ENCODE measurements around the gene MAP3K6. TPM values are rescaled to one million over a fixed set of nuclear protein-coding genes. Genes with fewer than 3 reads are reported as not detected.
"Not testable (repeated sequence)": the region's sequence is repeated elsewhere in the genome, so short reads cannot be mapped to it uniquely, and the experiment has no call there.

Gene MAP3K6, protein sequence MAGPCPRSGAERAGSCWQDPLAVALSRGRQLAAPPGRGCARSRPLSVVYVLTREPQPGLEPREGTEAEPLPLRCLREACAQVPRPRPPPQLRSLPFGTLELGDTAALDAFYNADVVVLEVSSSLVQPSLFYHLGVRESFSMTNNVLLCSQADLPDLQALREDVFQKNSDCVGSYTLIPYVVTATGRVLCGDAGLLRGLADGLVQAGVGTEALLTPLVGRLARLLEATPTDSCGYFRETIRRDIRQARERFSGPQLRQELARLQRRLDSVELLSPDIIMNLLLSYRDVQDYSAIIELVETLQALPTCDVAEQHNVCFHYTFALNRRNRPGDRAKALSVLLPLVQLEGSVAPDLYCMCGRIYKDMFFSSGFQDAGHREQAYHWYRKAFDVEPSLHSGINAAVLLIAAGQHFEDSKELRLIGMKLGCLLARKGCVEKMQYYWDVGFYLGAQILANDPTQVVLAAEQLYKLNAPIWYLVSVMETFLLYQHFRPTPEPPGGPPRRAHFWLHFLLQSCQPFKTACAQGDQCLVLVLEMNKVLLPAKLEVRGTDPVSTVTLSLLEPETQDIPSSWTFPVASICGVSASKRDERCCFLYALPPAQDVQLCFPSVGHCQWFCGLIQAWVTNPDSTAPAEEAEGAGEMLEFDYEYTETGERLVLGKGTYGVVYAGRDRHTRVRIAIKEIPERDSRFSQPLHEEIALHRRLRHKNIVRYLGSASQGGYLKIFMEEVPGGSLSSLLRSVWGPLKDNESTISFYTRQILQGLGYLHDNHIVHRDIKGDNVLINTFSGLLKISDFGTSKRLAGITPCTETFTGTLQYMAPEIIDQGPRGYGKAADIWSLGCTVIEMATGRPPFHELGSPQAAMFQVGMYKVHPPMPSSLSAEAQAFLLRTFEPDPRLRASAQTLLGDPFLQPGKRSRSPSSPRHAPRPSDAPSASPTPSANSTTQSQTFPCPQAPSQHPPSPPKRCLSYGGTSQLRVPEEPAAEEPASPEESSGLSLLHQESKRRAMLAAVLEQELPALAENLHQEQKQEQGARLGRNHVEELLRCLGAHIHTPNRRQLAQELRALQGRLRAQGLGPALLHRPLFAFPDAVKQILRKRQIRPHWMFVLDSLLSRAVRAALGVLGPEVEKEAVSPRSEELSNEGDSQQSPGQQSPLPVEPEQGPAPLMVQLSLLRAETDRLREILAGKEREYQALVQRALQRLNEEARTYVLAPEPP (N-terminal part only)
- polyA plus RNA-seq (2013, experiment 1 of 2; ENCODE audit: insufficient read length): 23.6 TPM
- polyA plus RNA-seq (2013, experiment 2 of 2; ENCODE audit: insufficient read length): 25.2 TPM

DNA sequence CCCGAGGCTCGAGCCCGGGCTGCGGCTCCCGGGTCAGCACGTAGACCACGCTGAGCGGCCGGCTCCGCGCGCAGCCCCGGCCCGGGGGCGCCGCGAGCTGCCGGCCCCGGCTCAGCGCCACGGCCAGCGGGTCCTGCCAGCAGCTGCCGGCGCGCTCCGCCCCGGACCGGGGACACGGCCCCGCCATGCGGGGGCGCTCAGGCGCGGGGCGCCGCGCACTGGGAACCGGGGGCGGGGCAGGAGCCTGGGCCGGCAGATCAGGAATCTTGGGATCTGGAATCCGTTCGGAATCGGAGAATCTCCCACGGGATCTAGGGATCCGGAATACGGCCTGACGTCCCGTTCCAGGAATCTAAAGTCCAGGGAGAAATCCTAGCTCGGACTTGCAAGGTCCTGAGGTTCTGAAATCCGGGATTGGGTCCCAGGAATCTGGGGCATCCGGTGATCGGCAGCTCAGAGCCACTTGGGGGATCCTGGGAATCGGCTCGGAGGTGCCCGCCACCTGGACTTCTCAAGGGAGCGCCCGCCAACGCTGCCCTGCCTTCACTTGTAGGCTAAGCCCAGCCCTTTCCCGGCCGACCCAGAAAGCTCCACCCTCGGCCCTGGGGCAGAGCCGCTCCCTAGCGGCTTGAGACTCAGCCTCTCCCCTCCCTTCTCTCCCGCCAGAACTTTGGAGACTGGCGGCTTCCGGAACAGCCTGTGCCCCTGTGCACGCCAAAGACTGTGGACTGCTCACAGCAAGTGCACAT, at the start of gene MAP3K6:
TSS of gene MAP3K6 (minus strand) at position 551 of the 749 bp plus-strand sequence. CDS start at position 187, 364 bp downstream.
- DNase-seq: peak; percentile 73

DNA sequence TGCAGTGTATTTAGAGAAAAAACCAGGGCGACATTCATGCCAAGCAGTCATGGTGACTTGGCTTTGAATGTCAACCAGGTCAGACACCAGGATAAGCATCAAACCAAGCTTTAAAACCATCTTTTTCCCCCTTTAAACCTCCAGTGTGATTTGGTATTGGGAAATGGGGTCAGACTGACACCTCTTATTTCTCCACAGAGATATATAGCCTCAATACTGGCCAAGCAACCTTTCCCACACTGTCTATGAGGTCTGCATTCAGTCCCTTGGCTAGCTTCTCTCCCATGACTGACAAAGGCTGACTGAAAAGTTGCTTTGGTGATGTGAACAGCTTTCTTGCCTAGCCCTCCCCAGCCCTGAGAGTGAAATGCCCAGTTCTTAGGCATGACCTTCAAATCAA, 47.3 kb upstream of the MAP3K6 start:
- DNase-seq: no peak

DNA sequence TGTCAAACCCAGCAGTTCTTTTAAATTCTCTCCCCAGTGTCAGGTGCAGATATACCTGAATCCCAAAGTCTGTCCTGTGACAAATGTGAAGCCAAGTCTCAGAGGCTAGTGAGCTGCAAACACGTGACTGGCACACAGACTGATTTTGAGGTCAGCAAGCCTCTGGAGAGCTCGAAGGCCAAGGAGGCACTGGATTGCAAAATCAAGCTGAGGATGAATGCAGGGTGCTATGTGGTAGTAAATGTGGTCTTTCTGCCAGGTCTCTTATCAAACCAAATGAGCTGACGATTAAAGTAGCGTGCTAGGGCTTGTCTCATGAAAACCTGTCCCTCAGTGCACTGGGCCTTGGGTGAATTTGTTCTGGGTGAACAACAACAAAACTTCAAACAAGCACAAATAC, 46.2 kb upstream of the MAP3K6 start:
- no peak for DNase-seq

DNA sequence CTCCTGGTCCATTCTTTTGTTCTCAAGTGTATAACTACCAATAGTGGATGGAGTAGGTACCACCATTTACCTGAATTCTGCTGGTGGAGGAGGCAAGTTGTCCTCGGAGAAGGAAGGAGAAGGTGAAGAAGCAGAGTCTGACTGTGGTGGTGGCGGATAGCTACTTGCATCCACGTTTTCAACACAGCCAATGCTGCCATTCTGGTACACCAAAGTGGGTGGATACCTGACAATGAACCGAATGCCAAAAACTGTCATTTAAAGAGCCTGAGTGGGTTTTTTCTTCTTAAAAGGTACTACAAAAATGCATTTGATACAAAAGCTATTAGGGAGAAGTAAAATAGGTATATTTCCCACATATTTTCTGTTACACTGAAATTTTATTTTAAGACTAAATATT, 45.7 kb upstream of the MAP3K6 start:
- no peak for DNase-seq

DNA sequence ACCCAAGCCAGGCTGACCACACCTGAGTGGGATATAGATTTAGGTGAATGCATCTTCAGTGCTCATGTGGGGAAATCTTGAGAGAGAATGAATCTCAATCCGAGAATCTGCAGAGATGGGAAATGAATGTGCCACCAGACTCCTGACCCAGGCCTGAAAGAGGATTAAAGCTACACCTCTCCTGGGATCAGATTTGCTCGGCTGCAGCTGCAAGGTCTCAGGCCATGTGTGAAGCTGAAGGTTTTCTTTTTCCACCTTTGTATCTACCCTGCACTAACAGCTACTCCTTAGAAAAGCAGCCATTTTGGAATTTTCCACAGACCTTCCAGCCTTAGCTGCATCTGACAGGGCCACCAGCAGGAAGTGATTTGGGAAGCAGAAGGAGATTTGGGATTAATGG, 43.9 kb upstream of the MAP3K6 start:
- no peak for DNase-seq

DNA sequence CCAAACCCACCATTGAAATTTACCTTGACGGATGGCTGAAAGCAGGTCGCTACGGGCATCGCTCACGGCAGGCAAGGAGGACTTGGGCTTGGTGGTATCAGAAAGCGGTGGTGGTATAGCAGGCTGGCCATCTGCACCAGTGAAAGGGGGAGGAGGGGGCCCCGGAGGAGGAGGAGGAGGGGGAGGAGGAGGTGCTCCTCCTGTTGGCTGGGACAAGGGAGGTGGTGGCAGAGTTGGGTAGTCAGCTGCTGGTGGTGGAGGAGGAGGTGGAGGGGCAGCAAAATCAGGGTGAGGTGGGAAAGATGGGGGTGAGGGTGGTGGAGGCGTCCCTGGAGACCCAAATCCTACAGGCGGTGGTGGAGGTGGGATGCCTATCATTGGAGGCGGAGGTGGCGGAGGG, 42.9 kb upstream of the MAP3K6 start:
- DNase-seq: no peak

DNA sequence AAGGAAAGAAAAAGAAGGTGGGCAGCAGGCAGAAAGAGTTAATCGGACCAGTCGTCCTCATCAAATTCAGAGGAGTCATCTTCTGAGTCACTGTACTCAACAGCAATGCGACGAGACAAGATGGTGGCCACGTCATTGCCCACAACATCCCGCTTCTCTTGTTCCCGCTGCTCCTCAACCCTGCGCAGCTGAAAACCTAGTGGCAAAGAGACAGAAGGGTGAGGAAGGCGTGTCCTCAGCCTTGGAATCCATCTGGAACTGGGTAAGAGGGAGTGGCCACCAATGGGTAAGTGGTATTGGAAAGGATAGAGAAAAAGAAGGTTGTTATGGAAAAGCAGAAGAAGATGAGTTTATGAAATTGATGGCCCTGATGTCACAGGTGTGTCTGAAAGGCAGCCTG, 41.4 kb upstream of the MAP3K6 start:
- DNase-seq: no peak

DNA sequence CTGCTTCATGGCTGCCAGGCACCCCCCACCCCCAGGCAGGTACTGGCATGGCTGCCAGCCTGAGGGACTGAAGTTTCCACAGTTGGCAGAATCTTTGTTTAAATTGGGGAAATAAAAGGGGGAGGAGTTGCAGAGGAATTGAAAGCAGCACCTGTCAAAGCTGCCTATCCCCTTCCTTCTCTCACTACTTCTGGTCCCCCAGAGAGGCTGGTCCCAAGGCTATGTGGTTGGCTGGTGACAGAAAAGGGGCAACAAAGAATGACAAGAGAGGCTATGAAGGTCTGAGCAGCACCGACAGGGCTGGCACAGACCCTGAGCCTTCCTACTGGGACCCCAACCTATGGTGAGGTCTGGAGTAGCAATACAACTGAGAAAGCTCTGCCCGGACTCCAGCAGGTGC, 40.0 kb upstream of the MAP3K6 start:
- DNase-seq: not testable (repeated sequence)

DNA sequence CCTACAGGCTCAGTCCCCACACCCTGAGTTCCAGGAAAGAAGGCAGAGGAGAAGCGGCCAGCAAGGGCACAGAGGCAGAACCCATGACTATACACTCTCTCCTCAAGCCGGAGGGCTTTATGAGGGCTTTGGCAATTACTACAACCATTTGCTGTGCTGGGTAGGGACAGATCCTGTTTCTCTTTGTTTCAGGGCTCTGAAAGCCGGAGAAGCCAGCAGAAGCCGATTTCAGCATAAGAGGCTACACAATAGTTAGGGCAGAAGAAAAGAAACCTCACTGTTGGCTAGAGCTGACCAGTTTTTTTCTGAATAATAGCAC, 39.6 kb upstream of the MAP3K6 start:
- DNase-seq: no peak

DNA sequence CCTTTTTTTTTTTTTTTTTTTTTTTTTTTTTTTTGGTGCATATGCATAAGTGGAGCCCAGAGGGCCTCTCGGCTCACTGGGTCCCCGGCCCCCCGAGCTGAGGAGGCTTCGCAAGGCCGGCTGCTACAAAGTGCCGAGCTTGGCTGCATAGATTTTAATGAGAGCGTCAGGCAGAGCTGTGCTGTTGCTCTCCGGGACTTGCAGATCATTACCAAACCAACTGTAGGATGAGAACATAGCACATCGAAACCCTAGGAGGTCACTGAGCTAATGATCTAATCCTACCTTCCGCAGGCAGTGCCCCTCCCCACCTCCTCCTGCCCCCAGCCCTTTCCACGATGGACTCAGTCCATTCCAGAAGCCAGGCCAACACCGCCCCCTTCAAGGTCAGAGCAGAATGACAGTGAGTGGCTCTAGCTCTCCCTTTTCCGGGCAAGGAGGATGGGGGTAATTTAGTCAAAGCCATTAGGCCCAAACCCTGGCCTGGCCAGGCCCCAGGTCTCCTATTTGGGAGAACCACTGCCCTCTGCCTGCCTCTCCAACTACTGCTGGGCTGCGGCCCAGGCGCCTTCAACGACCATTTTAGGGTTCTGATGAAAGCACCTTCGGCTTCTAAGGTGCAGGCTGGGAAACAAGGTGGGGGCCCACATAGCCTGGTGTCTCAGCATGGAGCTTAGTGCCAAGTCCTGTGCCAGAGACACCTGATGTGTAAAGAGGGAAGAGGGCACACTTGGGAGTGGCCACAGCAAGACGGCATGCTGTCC, 39.0 kb upstream of the MAP3K6 start:
- not testable (repeated sequence) for DNase-seq

DNA sequence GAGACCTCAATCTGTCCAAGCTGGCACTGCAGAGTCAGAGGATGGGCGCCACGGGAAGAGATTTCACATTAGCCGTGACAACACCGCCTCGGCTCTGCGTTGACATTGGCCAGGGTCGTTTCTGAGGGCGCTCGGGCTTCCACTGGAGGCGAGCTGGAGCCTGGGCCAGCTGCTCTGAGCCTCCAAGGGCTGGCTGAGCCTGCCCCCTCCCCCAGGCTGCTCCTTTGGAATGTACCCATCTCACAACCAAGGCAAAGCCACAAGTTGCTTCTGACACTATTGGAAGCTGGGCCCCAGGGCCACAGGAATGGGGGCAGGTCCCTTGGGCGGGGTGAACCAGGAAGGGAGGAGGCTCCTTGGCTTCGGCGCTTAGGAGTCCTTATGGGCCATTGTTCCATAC, 38.3 kb upstream of the MAP3K6 start:
- peak; percentile 89 for DNase-seq

DNA sequence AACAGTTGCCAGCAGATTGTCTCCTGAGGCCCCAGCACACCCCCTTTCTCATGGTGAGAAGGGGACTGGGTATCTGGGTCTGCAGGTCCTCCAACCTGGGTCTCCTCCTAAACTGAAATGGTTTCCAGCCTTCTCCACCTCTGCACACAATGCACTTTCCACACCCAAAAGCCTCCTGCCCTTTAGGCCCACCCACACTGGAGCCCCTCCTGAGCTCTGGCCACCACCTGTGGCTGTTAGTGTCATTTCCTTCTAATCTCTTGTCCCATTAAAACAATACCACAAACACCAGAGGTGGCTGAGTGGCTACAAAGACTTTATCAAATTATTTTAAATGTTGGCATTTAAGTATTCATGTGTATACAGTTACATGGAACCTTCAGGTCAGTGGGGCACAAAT, 37.2 kb upstream of the MAP3K6 start:
- no peak for DNase-seq

DNA sequence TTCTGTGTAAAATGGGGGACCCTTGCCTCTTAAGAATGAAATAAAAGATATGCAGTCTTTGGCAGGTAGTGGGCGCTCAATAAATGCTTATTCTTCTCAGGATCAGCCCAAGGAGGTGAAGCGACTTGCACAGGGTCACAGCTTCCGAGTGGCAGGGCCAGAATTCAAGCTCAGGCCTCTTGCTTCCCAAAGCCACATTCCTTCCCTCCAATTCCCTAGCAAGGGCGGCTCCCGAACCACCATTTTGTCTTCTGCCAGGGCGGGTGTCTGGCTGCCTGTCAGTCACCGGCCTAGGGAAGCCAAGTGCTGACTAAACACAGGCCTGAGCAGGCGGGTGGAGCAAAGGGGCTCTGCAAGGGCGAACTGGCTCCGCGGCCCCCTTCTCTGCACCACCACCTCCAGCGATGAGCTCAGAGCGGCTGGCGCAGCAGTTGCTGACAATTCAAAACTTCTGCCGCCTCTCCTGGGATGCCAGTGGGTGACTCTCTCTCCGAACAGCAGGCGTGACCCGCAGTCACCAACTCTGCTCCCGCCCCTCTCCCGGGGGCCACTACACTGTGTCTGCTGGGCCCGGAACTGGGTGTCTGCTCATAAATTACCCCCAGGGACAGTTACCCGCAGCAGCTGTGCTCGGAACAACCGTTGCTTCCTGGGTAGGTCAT, 36.4 kb upstream of the MAP3K6 start:
- peak; percentile 75 for DNase-seq

DNA sequence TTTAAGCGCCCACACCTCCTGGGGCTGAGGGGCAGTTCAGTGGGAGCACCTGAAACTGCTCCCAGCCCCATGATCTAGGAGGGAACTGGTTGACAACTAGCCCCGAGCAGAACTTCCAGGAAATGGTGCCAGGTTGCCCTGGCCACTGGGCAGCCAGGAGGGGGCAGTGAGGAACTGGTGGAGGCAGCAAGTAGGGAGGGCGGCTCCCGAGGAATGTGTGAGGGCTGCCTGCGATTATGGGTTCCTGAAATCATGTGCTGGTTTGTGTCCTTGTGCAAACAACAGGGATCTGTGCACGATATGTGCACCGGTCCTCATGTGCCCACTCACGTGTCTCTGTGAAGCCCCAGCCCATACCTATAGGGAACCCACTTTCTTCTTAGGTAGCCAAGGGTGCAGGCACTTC, 35.6 kb upstream of the MAP3K6 start:
- peak; percentile 49 for DNase-seq

DNA sequence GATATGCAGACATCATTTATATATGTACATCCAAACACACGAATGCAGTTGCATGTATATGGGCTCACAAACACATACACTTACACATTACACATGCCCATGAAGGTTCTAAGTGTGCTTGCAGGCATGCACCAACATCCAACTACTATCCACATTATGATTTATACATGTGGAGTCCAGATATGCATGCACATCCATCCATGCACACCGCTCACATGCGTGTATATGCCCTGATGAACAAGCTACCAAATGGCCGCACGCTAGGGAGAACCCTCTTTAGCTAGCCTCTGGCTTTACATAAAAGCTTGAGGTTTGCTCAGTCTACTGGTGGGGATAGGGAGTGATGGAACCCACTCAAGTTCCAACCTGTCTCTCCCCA, 34.2 kb upstream of the MAP3K6 start:
- DNase-seq: no peak

DNA sequence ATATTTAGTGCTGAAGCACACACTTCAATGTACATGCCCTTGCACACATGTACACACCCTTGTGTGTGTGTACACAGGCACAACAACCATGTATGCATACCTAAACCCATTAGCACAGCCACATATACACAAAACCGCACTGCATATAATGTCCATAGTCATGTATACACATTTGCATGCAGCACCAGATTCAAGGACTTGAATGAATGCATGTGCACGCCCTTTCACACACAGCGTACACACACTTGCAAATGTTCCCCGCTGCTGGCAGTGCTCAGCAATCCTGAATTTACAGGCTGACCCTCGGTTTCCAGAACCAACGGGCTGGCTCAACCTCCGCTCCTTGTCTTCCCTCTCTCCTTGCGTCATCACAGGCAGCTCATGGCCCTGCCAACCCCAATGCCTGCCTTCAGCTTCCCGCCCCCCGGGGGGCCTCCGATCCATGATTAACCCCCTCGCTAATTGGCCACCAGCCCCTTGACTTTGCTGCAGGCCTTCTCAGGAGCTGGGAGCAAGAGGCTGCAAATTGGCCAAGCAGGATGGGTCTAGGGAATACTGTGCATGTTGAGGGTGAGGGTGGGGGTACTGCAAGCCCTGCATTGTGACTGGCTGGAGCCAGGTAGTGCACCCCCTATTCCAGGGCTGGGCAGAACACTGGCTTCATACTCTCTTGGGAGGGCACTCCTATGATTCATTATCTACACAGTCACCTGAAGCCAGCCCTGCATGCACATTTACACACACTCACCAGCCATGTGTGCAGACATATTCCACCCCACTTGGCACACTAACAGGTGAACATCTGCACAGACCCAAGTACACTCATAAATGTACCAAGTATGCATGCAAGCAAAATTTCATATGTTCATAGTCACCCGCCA, 33.6 kb upstream of the MAP3K6 start:
- no peak for DNase-seq

DNA sequence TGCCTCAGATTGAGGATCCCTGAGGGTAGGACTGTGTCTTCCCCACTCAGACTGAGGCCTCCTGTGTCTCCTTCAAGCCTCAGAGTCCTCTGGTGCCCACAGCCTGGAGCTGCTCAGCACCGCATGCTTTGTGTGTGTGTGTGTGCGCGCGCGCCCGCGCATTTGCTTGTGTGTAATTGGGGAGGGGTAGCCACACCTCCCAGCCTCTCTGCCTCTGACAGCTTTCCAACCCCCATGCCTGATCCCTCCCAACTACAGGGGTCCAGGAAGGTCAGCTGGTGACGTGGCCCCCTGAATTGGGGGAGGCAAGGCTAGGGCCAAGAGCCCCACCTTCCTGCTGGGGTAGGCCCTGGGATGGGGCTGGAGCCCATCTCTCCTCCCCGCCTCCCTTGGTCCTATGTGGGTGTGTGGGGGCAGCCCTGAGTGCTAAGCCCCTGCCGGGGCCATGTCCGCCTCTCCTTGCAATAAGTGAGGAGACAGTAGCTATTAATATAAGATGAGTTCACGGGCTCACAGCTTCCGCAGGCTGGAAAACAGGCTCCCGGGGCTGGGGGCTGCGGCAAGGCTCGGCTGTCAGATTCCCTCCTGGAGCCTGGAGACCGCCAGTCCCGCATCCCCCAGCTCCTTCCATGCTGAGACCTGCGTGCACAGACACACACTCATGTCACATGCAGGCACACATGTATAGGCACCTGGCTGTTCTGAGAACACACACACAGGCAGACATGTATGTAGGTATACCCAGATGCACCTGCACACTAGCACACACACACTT, 32.7 kb upstream of the MAP3K6 start:
- DNase-seq: no peak

DNA sequence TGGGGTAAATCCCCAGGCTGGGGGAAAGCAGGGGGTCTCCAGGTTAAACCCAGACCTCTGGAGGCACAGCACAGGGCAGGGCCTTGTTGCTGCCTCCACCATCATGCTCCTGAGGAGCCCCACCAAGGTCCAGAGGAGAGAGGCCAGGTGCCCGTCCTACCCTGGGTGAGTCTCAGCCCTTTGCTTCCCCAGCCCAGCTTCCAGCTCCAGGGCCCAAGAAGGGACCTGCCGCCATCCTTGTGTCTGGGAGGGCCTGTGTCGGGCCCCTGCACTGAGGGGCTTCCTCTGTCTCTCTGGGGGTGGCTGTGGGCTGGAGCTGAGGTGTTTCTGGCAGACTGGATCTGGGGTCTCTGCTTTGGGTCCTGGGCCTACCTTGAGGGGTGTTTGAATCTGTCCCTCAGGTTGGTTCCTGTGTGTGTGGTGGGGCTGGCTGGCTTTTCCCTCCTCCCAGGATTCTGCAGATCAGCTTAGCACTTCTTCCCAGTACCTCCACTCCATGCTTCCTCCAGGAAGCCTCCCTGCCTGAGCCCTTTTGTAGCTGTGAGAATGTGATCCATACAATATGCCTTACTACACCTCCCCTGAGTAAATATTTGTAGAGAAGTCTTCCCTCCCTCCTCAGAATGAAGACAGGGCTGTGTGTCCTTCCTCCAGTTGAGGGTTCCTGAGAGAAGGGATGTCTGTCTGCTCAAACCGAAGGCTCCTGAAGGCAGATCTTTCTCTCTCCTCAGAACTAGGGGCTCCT, 31.8 kb upstream of the MAP3K6 start:
- no peak for DNase-seq
